Measurements from ENCODE around the gene PPP1R3G. TPM values are rescaled to one million over a fixed set of nuclear protein-coding genes. Genes with fewer than 3 reads are reported as not detected.

PPP1R3G gene
- total and polyA plus RNA-seq, 12 donors, result 3.8 to 12.2 (median 8.0) TPM

DNA sequence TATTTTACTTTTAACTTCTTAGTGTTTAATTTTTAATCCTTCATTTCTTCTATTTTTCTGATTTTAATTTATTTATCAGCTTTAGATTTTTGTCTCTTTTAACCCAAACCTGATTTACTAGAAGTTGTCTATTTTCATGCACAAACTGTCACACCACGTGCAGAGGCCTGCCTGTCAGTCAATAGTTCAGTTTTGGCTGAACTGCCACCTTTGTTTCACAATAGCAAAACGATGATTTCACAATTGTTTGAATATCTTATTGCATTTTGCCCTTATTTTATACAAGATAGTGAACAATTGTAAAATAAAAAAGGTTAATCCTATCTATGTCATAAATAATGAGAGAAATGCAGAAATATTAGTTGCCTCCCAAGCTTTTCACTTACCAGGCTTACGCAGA is 24.0 kb upstream of the PPP1R3G start:
- TF ChIP-seq, protein P1, sequence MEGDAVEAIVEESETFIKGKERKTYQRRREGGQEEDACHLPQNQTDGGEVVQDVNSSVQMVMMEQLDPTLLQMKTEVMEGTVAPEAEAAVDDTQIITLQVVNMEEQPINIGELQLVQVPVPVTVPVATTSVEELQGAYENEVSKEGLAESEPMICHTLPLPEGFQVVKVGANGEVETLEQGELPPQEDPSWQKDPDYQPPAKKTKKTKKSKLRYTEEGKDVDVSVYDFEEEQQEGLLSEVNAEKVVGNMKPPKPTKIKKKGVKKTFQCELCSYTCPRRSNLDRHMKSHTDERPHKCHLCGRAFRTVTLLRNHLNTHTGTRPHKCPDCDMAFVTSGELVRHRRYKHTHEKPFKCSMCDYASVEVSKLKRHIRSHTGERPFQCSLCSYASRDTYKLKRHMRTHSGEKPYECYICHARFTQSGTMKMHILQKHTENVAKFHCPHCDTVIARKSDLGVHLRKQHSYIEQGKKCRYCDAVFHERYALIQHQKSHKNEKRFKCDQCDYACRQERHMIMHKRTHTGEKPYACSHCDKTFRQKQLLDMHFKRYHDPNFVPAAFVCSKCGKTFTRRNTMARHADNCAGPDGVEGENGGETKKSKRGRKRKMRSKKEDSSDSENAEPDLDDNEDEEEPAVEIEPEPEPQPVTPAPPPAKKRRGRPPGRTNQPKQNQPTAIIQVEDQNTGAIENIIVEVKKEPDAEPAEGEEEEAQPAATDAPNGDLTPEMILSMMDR (IDR thresholded peaks at IDR 0.05), result no peak
- Histone ChIP-seq H3K4me3 (no peak overlapping the region), H3K4me1 (no peaks in the 10 kb centered on the region), H3K27ac (no peak overlapping the region), H3K9me3 (no peaks in the 10 kb centered on the region), H3K36me3 (no peaks in the 10 kb centered on the region), H3K27me3 (no peaks in the 10 kb centered on the region)
- no peak for DNase-seq
- intact Hi-C loops (cut with DNase I), result loop anchor here in 1 of 10 donors (10.0 kb wide), 1 partner anchor 334 kb away; no protein-coding TSS in a partner anchor
- WGBS, 2 donors, result 74 to 80% methylated on average over 3 of the region's 3 CpGs
- no peak for ATAC-seq

DNA sequence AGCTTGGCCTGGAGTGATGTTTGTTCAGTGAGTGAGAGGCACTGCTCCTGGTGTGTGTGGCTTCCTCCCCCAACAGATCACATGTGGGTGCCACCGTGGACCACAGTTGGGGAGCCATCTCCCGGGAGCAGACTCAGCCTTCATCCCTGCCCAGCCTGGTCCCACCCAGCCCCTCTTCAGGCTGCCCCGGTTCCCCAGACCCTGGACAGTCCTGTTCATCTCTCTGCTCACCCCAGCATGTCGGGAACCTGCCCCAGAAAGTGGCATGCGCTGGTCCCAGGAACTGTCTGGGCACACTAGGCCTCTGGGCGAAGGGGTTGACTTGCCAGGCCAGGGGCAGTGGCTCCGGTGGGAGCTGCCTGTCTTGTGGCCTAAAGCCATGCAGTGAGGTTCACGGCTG is 21.5 kb upstream of the PPP1R3G start:
- no peaks in the 10 kb centered on the region for H3K27me3 ChIP-seq
- H3K36me3 ChIP-seq, result no peaks in the 10 kb centered on the region
- no peak overlapping the region for H3K4me3 ChIP-seq
- WGBS, 2 donors, result 89 to 90% methylated on average over 8 of the region's 8 CpGs
- no peak for DNase-seq
- no peaks in the 10 kb centered on the region for H3K4me1 ChIP-seq
- peak in 1 of 8 donors; percentile 9 for ATAC-seq
- intact Hi-C loops (cut with DNase I), result loop anchor here in 1 of 10 donors (10.0 kb wide), 1 partner anchor 331 kb away; no protein-coding TSS in a partner anchor
- H3K27ac ChIP-seq, result no peak overlapping the region
- peaks cover 0 to 11% (median 0%) of the 10 kb centered on the region in 11 donors for H3K9me3 ChIP-seq
- TF ChIP-seq, protein P1 (IDR thresholded peaks at IDR 0.05), result no peak

DNA sequence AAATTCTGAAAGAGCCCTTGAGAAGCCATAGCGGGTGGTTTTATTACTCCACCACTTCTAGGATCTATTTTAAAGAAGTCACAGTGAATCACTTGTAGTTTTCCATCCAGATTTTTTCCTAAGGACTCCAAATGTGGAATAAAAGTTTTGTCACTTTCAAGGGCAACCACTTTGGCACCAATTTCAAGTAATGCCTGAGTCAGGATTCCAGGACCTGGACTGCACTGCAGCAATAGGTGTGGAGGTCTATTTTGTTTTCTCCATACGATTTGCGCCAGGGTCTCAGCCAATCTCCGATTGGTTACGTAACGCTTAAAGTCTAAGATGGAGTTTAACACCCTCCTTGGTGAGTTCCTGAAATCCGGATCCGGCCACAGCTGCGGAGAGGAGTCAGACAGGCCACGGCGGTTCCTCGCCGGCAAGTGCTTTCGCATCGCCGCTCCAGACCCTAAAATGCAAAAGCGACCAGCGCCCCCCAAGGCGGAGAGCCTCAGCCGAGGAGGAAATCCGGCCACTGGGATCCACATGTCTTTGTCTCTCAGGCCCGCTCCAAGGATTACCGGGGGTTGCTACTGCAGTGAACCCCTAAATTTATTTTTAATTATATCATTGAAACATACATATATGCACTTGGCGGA is 18.6 kb upstream of the PPP1R3G start:
- no peak overlapping the region for H3K4me3 ChIP-seq
- DNase-seq (no peak), ATAC-seq (no peak)
- no peak overlapping the region for H3K27ac ChIP-seq
- no peaks in the 10 kb centered on the region for H3K36me3 ChIP-seq
- peaks cover 0 to 11% (median 0%) of the 10 kb centered on the region in 11 donors for H3K9me3 ChIP-seq
- WGBS, 2 donors, result 93 to 96% methylated on average over 24 of the region's 24 CpGs
- H3K4me1 ChIP-seq, result no peaks in the 10 kb centered on the region
- intact Hi-C loops (cut with DNase I), result loop anchor here in 1 of 10 donors (10.0 kb wide), 1 partner anchor 328 kb away; no protein-coding TSS in a partner anchor
- H3K27me3 ChIP-seq, result no peaks in the 10 kb centered on the region
- TF ChIP-seq, protein P1 (IDR thresholded peaks at IDR 0.05), result no peak

DNA sequence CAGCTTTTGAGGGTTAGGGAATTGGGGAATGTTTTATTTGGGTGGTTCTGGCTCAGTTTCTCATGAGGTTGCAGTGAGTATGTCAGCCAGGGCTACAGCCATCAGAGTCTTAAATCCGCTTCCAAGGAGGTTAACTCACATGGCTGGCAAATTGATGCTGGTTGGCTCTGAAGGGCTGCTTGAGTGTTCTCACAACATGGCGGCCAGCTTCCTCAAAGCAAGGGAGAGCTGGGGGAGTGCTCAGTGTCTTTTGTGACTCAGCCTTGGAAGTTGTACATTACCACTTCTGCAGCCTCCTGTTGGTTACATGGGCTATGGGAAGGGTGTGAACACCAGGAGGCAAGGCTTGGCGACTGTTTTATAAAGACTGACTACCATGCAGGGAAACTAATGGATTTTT is 17.8 kb upstream of the PPP1R3G start:
- TF ChIP-seq, protein P1 (IDR thresholded peaks at IDR 0.05), result no peak
- Histone ChIP-seq H3K27ac (no peak overlapping the region), H3K4me3 (no peak overlapping the region), H3K36me3 (no peaks in the 10 kb centered on the region), H3K27me3 (no peaks in the 10 kb centered on the region), H3K9me3 (peaks cover 0 to 11% (median 0%) of the 10 kb centered on the region in 11 donors), H3K4me1 (no peaks in the 10 kb centered on the region)
- 98 to 100% methylated on average over 3 of the region's 3 CpGs for WGBS, 2 donors
- ATAC-seq (no peak), DNase-seq (no peak)
- intact Hi-C loops (cut with DNase I), result loop anchor here in 1 of 10 donors (10.0 kb wide), 1 partner anchor 327 kb away; no protein-coding TSS in a partner anchor

All from heart right ventricle (tissue), 16 donors.